Measurements from ENCODE around the gene GMFB.
"Not testable (repeated sequence)": the region's sequence is repeated elsewhere in the genome, so short reads cannot be mapped to it uniquely, and the experiment has no call there.

GMFB gene

GRCh38 chr14:54447231-54447692 is 41.5 kb downstream of the GMFB start:
- in situ Hi-C loops (cut with MboI; ENCODE audit: low pct_unique_long_range_greater_than_20kb, low sequenced_read_pairs, unreplicated experiment): no loop called here
- no peak for TF ChIP-seq CTCF (IDR thresholded peaks at IDR 0.05; ENCODE audit: extremely low read depth, insufficient read depth, missing control alignments)
- DNase-seq (ENCODE audit: low spot score): no peak

- TF ChIP-seq CTCF (IDR thresholded peaks at IDR 0.05; ENCODE audit: extremely low read depth, insufficient read depth, missing control alignments): no peak
- in situ Hi-C loops (cut with MboI; ENCODE audit: low pct_unique_long_range_greater_than_20kb, low sequenced_read_pairs, unreplicated experiment): no loop called here
- no peak for DNase-seq (ENCODE audit: low spot score)
These were observed 42.6 kb downstream of the GMFB start for GRCh38 chr14:54446161-54446693.

GRCh38 chr14:54444681-54445080 is 44.1 kb downstream of the GMFB start:
- DNase-seq (ENCODE audit: low spot score): no peak
- TF ChIP-seq CTCF (IDR thresholded peaks at IDR 0.05; ENCODE audit: extremely low read depth, insufficient read depth, missing control alignments): no peak
- in situ Hi-C loops (cut with MboI; ENCODE audit: low pct_unique_long_range_greater_than_20kb, low sequenced_read_pairs, unreplicated experiment): no loop called here

GRCh38 chr14:54443981-54444380 is 44.8 kb downstream of the GMFB start:
- in situ Hi-C loops (cut with MboI; ENCODE audit: low pct_unique_long_range_greater_than_20kb, low sequenced_read_pairs, unreplicated experiment): no loop called here
- no peak for TF ChIP-seq CTCF (IDR thresholded peaks at IDR 0.05; ENCODE audit: extremely low read depth, insufficient read depth, missing control alignments)
- DNase-seq (ENCODE audit: low spot score): no peak

GRCh38 chr14:54442961-54443360 is 45.8 kb downstream of the GMFB start:
- in situ Hi-C loops (cut with MboI; ENCODE audit: low pct_unique_long_range_greater_than_20kb, low sequenced_read_pairs, unreplicated experiment); DNase-seq (ENCODE audit: low spot score): not testable (repeated sequence)

GRCh38 chr14:54440873-54441868 is 47.6 kb downstream of the GMFB start, which contains the start of gene CNIH1:
Gene CNIH1, minus strand, starts transcription at chr14:54441374. Its CDS starts 47 bp downstream, at chr14:54441327.
- TF ChIP-seq CTCF (IDR thresholded peaks at IDR 0.05; ENCODE audit: extremely low read depth, insufficient read depth, missing control alignments): peak; percentile 91
- in situ Hi-C loops (cut with MboI; ENCODE audit: low pct_unique_long_range_greater_than_20kb, low sequenced_read_pairs, unreplicated experiment): no loop called here
- peak; percentile 98 for DNase-seq (ENCODE audit: low spot score)

- in situ Hi-C loops (cut with MboI; ENCODE audit: low pct_unique_long_range_greater_than_20kb, low sequenced_read_pairs, unreplicated experiment): no loop called here
- no peak for DNase-seq (ENCODE audit: low spot score)
- TF ChIP-seq CTCF (IDR thresholded peaks at IDR 0.05; ENCODE audit: extremely low read depth, insufficient read depth, missing control alignments): no peak
These were observed 48.3 kb downstream of the GMFB start for GRCh38 chr14:54440476-54440872.

All from GM13977 (cell line).